Osteoblast (primary cell): Measurements from ENCODE around the gene PARVA. TPM values are rescaled to one million over a fixed set of nuclear protein-coding genes. Genes with fewer than 3 reads are reported as not detected.
A peak's percentile ranks its signal among the peaks of the same experiment; 100 is the strongest.

ENCODE experiments used
- DNase-seq: peaks from one replicate; pipeline ENCODE4 v3.0.0; 2011; ENCODE audit warnings: low spot score, mixed read lengths; ENCODE audit not compliant: insufficient read length; ENCODE audit errors: missing footprints
- H2AFZ ChIP-seq: 2 replicates; pipeline ENCODE4 v1.6.0; 2011; ENCODE audit warnings: mild to moderate bottlenecking, low read length
- H3K27ac ChIP-seq: 2 replicates; pipeline ENCODE4 v1.5.1; 2011; ENCODE audit warnings: mild to moderate bottlenecking, low read depth, low read length, moderate library complexity
- H3K27me3 ChIP-seq: 2 replicates; pipeline ENCODE4 v1.6.0; 2012; ENCODE audit warnings: mild to moderate bottlenecking, control low read depth, inconsistent platforms, low read length, moderate library complexity; ENCODE audit not compliant: insufficient read depth
- H3K36me3 ChIP-seq: 2 replicates; pipeline ENCODE4 v1.5.1; 2011; ENCODE audit warnings: mild to moderate bottlenecking, low read length, control low read depth, moderate library complexity; ENCODE audit not compliant: insufficient read depth
- H3K4me1 ChIP-seq: 2 replicates; pipeline ENCODE4 v1.5.1; 2011; ENCODE audit warnings: mild to moderate bottlenecking, low read length, control low read depth, moderate library complexity; ENCODE audit not compliant: insufficient read depth
- H3K4me2 ChIP-seq: 2 replicates; pipeline ENCODE4 v1.6.0; 2011; ENCODE audit warnings: mild to moderate bottlenecking, low read length; ENCODE audit not compliant: insufficient read depth
- H3K4me3 ChIP-seq: fragments of 200-600 bp; sonication (generic); 3 replicates; pipeline ENCODE4 v1.5.1; 2012; ENCODE audit warnings: mild to moderate bottlenecking, low read length, inconsistent platforms; ENCODE audit not compliant: insufficient read depth
- H3K79me2 ChIP-seq: 2 replicates; pipeline ENCODE4 v1.6.0; 2012; ENCODE audit warnings: mild to moderate bottlenecking, low read length, control low read depth, inconsistent platforms; ENCODE audit not compliant: insufficient read depth
- H3K9me3 ChIP-seq: 2 replicates; pipeline ENCODE4 v1.5.1; 2011; ENCODE audit warnings: low read depth, low read length, control low read depth
- H4K20me1 ChIP-seq: 2 replicates; pipeline ENCODE4 v1.6.0; 2012; ENCODE audit warnings: mild to moderate bottlenecking, low read length, control low read depth; ENCODE audit not compliant: insufficient read depth
- total RNA-seq: library from RNA; depleted of rRNA; stranded (reverse); fragments of >200 nt; gene quantifications from 2 replicates; pipeline ENCODE4 v1.2.3, GENCODE V29; 2012
- TF ChIP-seq, protein P1 (sequence below): IDR thresholded peaks from 2 replicates; pipeline ENCODE4 v1.5.1; 2011; ENCODE audit warnings: mild to moderate bottlenecking, low read depth, low read length, moderate library complexity; ENCODE audit errors: extremely low read depth

Gene PARVA
- total RNA-seq, 1 donor, result 74.9 TPM

- no peak for DNase-seq
- Histone ChIP-seq H3K27ac (no peak overlapping the region), H3K4me3 (no peak overlapping the region), H4K20me1 (no peaks in the 10 kb centered on the region), H3K4me1 (peaks cover 49% of the 10 kb centered on the region), H3K79me2 (no peaks in the 10 kb centered on the region), H3K4me2 (no peak overlapping the region), H3K36me3 (no peaks in the 10 kb centered on the region), H3K27me3 (no peaks in the 10 kb centered on the region), H3K9me3 (no peaks in the 10 kb centered on the region), H2AFZ (no peak overlapping the region)
- TF ChIP-seq, protein P1, sequence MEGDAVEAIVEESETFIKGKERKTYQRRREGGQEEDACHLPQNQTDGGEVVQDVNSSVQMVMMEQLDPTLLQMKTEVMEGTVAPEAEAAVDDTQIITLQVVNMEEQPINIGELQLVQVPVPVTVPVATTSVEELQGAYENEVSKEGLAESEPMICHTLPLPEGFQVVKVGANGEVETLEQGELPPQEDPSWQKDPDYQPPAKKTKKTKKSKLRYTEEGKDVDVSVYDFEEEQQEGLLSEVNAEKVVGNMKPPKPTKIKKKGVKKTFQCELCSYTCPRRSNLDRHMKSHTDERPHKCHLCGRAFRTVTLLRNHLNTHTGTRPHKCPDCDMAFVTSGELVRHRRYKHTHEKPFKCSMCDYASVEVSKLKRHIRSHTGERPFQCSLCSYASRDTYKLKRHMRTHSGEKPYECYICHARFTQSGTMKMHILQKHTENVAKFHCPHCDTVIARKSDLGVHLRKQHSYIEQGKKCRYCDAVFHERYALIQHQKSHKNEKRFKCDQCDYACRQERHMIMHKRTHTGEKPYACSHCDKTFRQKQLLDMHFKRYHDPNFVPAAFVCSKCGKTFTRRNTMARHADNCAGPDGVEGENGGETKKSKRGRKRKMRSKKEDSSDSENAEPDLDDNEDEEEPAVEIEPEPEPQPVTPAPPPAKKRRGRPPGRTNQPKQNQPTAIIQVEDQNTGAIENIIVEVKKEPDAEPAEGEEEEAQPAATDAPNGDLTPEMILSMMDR, result no peak
These were observed 176.8 kb downstream of the PARVA start for GRCh38 chr11:12554122-12554521.

- Histone ChIP-seq H3K9me3 (no peaks in the 10 kb centered on the region), H4K20me1 (no peaks in the 10 kb centered on the region), H3K4me2 (peak overlapping the region; percentile 64), H3K36me3 (no peaks in the 10 kb centered on the region), H3K79me2 (no peaks in the 10 kb centered on the region), H2AFZ (no peak overlapping the region), H3K27ac (peak overlapping the region; percentile 88), H3K4me3 (peak overlapping the region; percentile 26), H3K4me1 (peaks cover 50% of the 10 kb centered on the region), H3K27me3 (no peaks in the 10 kb centered on the region)
- no peak for DNase-seq
- TF ChIP-seq, protein P1, result no peak
These were observed 178.8 kb downstream of the PARVA start for GRCh38 chr11:12556155-12556554.

GRCh38 chr11:12556788-12557384 lies 179.5 kb downstream of the PARVA start:
- H3K27me3 ChIP-seq, result no peaks in the 10 kb centered on the region
- H3K4me3 ChIP-seq, result peak overlapping the region; percentile 9
- peak overlapping the region; percentile 26 for H2AFZ ChIP-seq
- peak overlapping the region; percentile 64 for H3K4me2 ChIP-seq
- H3K79me2 ChIP-seq, result no peaks in the 10 kb centered on the region
- H4K20me1 ChIP-seq, result no peaks in the 10 kb centered on the region
- H3K36me3 ChIP-seq, result no peaks in the 10 kb centered on the region
- no peaks in the 10 kb centered on the region for H3K9me3 ChIP-seq
- TF ChIP-seq, protein P1, result no peak
- DNase-seq, result peak; percentile 64
- H3K4me1 ChIP-seq, result peaks cover 50% of the 10 kb centered on the region
- peak overlapping the region; percentile 88 for H3K27ac ChIP-seq

- TF ChIP-seq, protein P1, result no peak
- Histone ChIP-seq H3K4me1 (peaks cover 37% of the 10 kb centered on the region), H3K9me3 (no peaks in the 10 kb centered on the region), H3K36me3 (no peaks in the 10 kb centered on the region), H2AFZ (no peak overlapping the region), H3K27ac (no peak overlapping the region), H3K4me3 (no peak overlapping the region), H3K27me3 (no peaks in the 10 kb centered on the region), H3K79me2 (no peaks in the 10 kb centered on the region), H3K4me2 (no peak overlapping the region), H4K20me1 (no peaks in the 10 kb centered on the region)
- no peak for DNase-seq
These were observed 181.6 kb downstream of the PARVA start for GRCh38 chr11:12559011-12559410.
